Osteocyte (in vitro differentiated cells): ENCODE results near the gene ACTG1. TPM values are rescaled to one million over a fixed set of nuclear protein-coding genes. Genes with fewer than 3 reads are reported as not detected.

Experiments used
- DNase-seq: peaks from one replicate; pipeline ENCODE4 v3.0.0; 2021; ENCODE audit warnings: mixed read lengths; ENCODE audit not compliant: unreplicated experiment; ENCODE audit errors: extremely low spot score
- H3K27ac Mint-ChIP-seq: one replicate; pipeline ENCODE4 v1.8.0; 2021; ENCODE audit warnings: mild to moderate bottlenecking, mixed read lengths; ENCODE audit not compliant: unreplicated experiment
- H3K27me3 Mint-ChIP-seq: one replicate; pipeline ENCODE4 v1.8.0; 2021; ENCODE audit warnings: mixed read lengths; ENCODE audit not compliant: unreplicated experiment
- H3K36me3 Mint-ChIP-seq: one replicate; pipeline ENCODE4 v1.8.0; 2021; ENCODE audit warnings: mixed read lengths; ENCODE audit not compliant: unreplicated experiment
- H3K4me1 Mint-ChIP-seq: one replicate; pipeline ENCODE4 v1.8.0; 2021; ENCODE audit warnings: mixed read lengths; ENCODE audit not compliant: unreplicated experiment
- H3K4me3 Mint-ChIP-seq: one replicate; pipeline ENCODE4 v1.8.0; 2021; ENCODE audit warnings: mild to moderate bottlenecking, moderate library complexity, mixed read lengths; ENCODE audit not compliant: unreplicated experiment
- H3K9me3 Mint-ChIP-seq: one replicate; pipeline ENCODE4 v1.8.0; 2021; ENCODE audit warnings: mixed read lengths; ENCODE audit not compliant: unreplicated experiment
- CTCF ChIP-seq: fragments of 200-600 bp; sonication (generic); IDR thresholded peaks from 2 replicates; pipeline ENCODE4 v1.5.0; 2021; ENCODE audit warnings: antibody characterized with exemption, mild to moderate bottlenecking, moderate library complexity
- total RNA-seq: library from RNA; stranded (reverse); gene quantifications from 2 replicates; pipeline ENCODE4 v1.2.1, GENCODE V29; 2021

The ACTG1 gene
- total RNA-seq, 1 donor from 2014 or later: 4,267 TPM

GRCh38 chr17:81509207-81509971 lies 3.2 kb downstream of the ACTG1 start:
- Mint-ChIP-seq H3K27ac (peak overlapping the region; percentile 87), H3K4me3 (peak overlapping the region; percentile 98), H3K27me3 (no peaks in the 10 kb centered on the region), H3K36me3 (peaks cover 43% of the 10 kb centered on the region), H3K9me3 (no peaks in the 10 kb centered on the region), H3K4me1 (peaks cover 21% of the 10 kb centered on the region)
- no peak for TF ChIP-seq CTCF
- DNase-seq: no peak

GRCh38 chr17:81508639-81509206 lies 3.9 kb downstream of the ACTG1 start:
- no peaks in the 10 kb centered on the region for H3K27me3 Mint-ChIP-seq
- no peak for TF ChIP-seq CTCF
- no peak for DNase-seq
- H3K9me3 Mint-ChIP-seq: no peaks in the 10 kb centered on the region
- peak overlapping the region; percentile 87 for H3K27ac Mint-ChIP-seq
- H3K36me3 Mint-ChIP-seq: peaks cover 43% of the 10 kb centered on the region
- peaks cover 21% of the 10 kb centered on the region for H3K4me1 Mint-ChIP-seq
- peak overlapping the region; percentile 98 for H3K4me3 Mint-ChIP-seq

GRCh38 chr17:81503619-81504018 lies 9.0 kb downstream of the ACTG1 start:
- peaks cover 8% of the 10 kb centered on the region for H3K36me3 Mint-ChIP-seq
- no peak overlapping the region for H3K27ac Mint-ChIP-seq
- H3K4me1 Mint-ChIP-seq: peaks cover 9% of the 10 kb centered on the region
- no peaks in the 10 kb centered on the region for H3K9me3 Mint-ChIP-seq
- no peaks in the 10 kb centered on the region for H3K27me3 Mint-ChIP-seq
- TF ChIP-seq CTCF: no peak
- no peak overlapping the region for H3K4me3 Mint-ChIP-seq
- no peak for DNase-seq

- Mint-ChIP-seq H3K9me3 (no peaks in the 10 kb centered on the region), H3K36me3 (no peaks in the 10 kb centered on the region), H3K27me3 (no peaks in the 10 kb centered on the region), H3K4me3 (no peak overlapping the region), H3K4me1 (peaks cover 8% of the 10 kb centered on the region), H3K27ac (no peak overlapping the region)
- TF ChIP-seq CTCF: no peak
- DNase-seq: no peak
Observed at GRCh38 chr17:81502471-81503017, 10.1 kb downstream of the ACTG1 start.

GRCh38 chr17:81500047-81500446 lies 12.6 kb downstream of the ACTG1 start:
- Mint-ChIP-seq H3K4me1 (peaks cover 8% of the 10 kb centered on the region), H3K27ac (no peak overlapping the region), H3K4me3 (no peak overlapping the region), H3K27me3 (no peaks in the 10 kb centered on the region), H3K9me3 (no peaks in the 10 kb centered on the region), H3K36me3 (no peaks in the 10 kb centered on the region)
- no peak for DNase-seq
- no peak for TF ChIP-seq CTCF
